Testis (tissue), 2 donors: Measurements from ENCODE around the gene PTPRD.

ENCODE experiments used
- CTCF ChIP-seq, 3 experiments: fragments of 450-650 bp in 2 of 3; fragments of 200-600 bp in 1 of 3; sonication (generic) in 1 of 3; IDR thresholded peaks; one replicate each; pipeline ENCODE4 v1.5.1; 2016 to 2019; ENCODE audit warnings: antibody characterized with exemption in 3 of 3, mild to moderate bottlenecking in 2 of 3, moderate library complexity in 1 of 3
- POLR2A ChIP-seq: fragments of 450-650 bp; IDR thresholded peaks from one replicate; pipeline ENCODE4 v1.6.1; 2017; ENCODE audit warnings: antibody characterized with exemption, mild to moderate bottlenecking, moderate library complexity

GRCh38 chr9:10054456-10054855 lies 558.3 kb downstream of the PTPRD start:
- TF ChIP-seq CTCF (IDR thresholded peaks at IDR 0.05): no peak
- TF ChIP-seq POLR2A: no peak
